Measurements from ENCODE around the gene IVNS1ABP. TPM values are rescaled to one million over a fixed set of nuclear protein-coding genes. Genes with fewer than 3 reads are reported as not detected.

The IVNS1ABP gene
- total and polyA plus RNA-seq, 2 experiments from 2014 or later = 74.4 to 116 TPM

- peak overlapping the region; percentile 74 for H2AFZ ChIP-seq
- H3K27me3 ChIP-seq = no peaks in the 10 kb centered on the region
- TF ChIP-seq CTCF (IDR thresholded peaks at IDR 0.05; ENCODE audit: poor library complexity) (no peak), EZH2 (IDR thresholded peaks at IDR 0.05; ENCODE audit: borderline replicate concordance) (no peak), EZH2phosphoT487 (IDR thresholded peaks at IDR 0.05; ENCODE audit: low read depth, severe bottlenecking, unreplicated experiment) (no peak)
- H3K4me1 ChIP-seq (ENCODE audit: insufficient read depth) = peaks cover 27% of the 10 kb centered on the region
- H3K36me3 ChIP-seq (replicated peaks; ENCODE audit: insufficient read depth, low read depth) = no peaks in the 10 kb centered on the region
- H3K79me2 ChIP-seq = peaks cover 38% of the 10 kb centered on the region
- no peaks in the 10 kb centered on the region for H3K9me2 ChIP-seq (replicated peaks; ENCODE audit: insufficient read depth)
- peak; percentile 56 for DNase-seq (ENCODE audit: low spot score)
- 38% methylated on average over 11 of the region's 11 CpGs for WGBS (ENCODE audit: low lambda C conversion rate, missing lambda C conversion rate)
- peak overlapping the region; percentile 30 for H3K4me3 ChIP-seq
- no peaks in the 10 kb centered on the region for H3K9me3 ChIP-seq (ENCODE audit: low read depth)
- peak overlapping the region; percentile 75 for H3K4me2 ChIP-seq
- peak overlapping the region; percentile 99 for H3K27ac ChIP-seq
- H4K20me1 ChIP-seq (ENCODE audit: insufficient read depth, poor library complexity, severe bottlenecking) = peaks cover 31% of the 10 kb centered on the region
These were observed 855 bp upstream of the IVNS1ABP start for GRCh38 chr1:185317886-185318310.

DNA sequence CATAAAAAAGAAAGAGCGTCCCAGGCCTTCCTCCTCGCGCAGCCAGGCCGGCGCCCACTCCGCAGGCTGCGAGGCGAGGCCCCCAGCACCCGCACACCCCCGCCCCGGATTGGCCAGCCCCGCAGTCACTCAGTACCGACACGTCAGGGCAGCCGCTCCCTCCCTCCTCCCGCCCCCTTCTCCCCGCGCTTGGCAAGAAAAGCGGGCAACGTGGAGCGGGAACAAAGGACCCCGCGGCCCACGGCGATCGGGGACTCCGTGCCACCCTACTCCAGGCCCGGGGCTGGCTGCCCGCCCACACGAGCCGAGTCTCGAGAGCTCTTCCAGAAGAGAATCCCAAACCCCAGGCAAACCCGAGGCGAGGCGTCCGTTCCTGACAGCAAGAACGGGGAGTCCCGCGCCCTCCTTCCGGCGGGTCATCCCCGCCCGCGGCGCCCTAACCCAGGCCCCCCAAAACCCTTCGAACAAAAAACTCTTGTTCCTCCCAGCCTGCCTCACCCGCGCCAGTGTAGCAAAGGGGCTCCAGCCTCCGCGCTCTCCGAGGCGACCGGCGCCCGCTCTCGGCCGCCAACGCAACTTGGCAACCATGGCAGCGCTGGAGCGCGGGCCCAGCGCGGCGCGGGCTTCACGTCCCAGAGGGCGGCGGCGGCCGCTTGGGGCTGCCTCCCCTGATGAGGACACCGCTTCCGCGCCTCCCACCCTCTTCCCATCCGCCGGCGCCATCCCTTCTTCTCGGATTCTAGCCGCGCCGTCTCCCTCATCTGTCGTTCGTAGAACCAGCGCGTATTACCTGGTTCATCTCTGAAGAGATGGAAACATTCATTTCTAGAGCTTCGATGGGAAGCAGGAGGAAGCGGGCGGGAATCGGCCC is 645 bp downstream of the IVNS1ABP start:
- peaks cover 53% of the 10 kb centered on the region for H3K79me2 ChIP-seq
- under 1% methylated on average over 79 of the region's 88 CpGs for WGBS (ENCODE audit: low lambda C conversion rate, missing lambda C conversion rate)
- H3K4me2 ChIP-seq = peak overlapping the region; percentile 83
- TF ChIP-seq EZH2phosphoT487 (IDR thresholded peaks at IDR 0.05; ENCODE audit: low read depth, severe bottlenecking, unreplicated experiment) = no peak
- peak; percentile 12 for TF ChIP-seq CTCF (IDR thresholded peaks at IDR 0.05; ENCODE audit: poor library complexity)
- peak; percentile 93 for DNase-seq (ENCODE audit: low spot score)
- no peaks in the 10 kb centered on the region for H3K36me3 ChIP-seq (replicated peaks; ENCODE audit: insufficient read depth, low read depth)
- peaks cover 39% of the 10 kb centered on the region for H3K4me1 ChIP-seq (ENCODE audit: insufficient read depth)
- no peaks in the 10 kb centered on the region for H3K9me2 ChIP-seq (replicated peaks; ENCODE audit: insufficient read depth)
- peaks cover 46% of the 10 kb centered on the region for H4K20me1 ChIP-seq (ENCODE audit: insufficient read depth, poor library complexity, severe bottlenecking)
- H3K27ac ChIP-seq = peak overlapping the region; percentile 99
- peak overlapping the region; percentile 70 for H2AFZ ChIP-seq
- peak overlapping the region; percentile 84 for H3K4me3 ChIP-seq
- no peaks in the 10 kb centered on the region for H3K9me3 ChIP-seq (ENCODE audit: low read depth)
- H3K27me3 ChIP-seq = no peaks in the 10 kb centered on the region

GRCh38 chr1:185315445-185316071 is 1.5 kb downstream of the IVNS1ABP start:
- peak overlapping the region; percentile 4 for H2AFZ ChIP-seq
- no peaks in the 10 kb centered on the region for H3K9me3 ChIP-seq (ENCODE audit: low read depth)
- no peaks in the 10 kb centered on the region for H3K9me2 ChIP-seq (replicated peaks; ENCODE audit: insufficient read depth)
- peak; percentile 36 for DNase-seq (ENCODE audit: low spot score)
- no peaks in the 10 kb centered on the region for H3K36me3 ChIP-seq (replicated peaks; ENCODE audit: insufficient read depth, low read depth)
- H3K27ac ChIP-seq = peak overlapping the region; percentile 99
- peaks cover 54% of the 10 kb centered on the region for H4K20me1 ChIP-seq (ENCODE audit: insufficient read depth, poor library complexity, severe bottlenecking)
- H3K79me2 ChIP-seq = peaks cover 62% of the 10 kb centered on the region
- H3K27me3 ChIP-seq = no peaks in the 10 kb centered on the region
- H3K4me2 ChIP-seq = peak overlapping the region; percentile 83
- no peak for TF ChIP-seq EZH2 (IDR thresholded peaks at IDR 0.05; ENCODE audit: borderline replicate concordance)
- TF ChIP-seq EZH2phosphoT487 (IDR thresholded peaks at IDR 0.05; ENCODE audit: low read depth, severe bottlenecking, unreplicated experiment) = no peak
- no peak for TF ChIP-seq CTCF (IDR thresholded peaks at IDR 0.05; ENCODE audit: poor library complexity)
- H3K4me1 ChIP-seq (ENCODE audit: insufficient read depth) = peaks cover 39% of the 10 kb centered on the region
- 3% methylated on average over 8 of the region's 8 CpGs for WGBS (ENCODE audit: low lambda C conversion rate, missing lambda C conversion rate)
- peak overlapping the region; percentile 84 for H3K4me3 ChIP-seq

Data from hepatocyte (in vitro differentiated cells).